HCT116 (cell line): ENCODE results near the gene NEUROD1. TPM values are rescaled to one million over a fixed set of nuclear protein-coding genes. Genes with fewer than 3 reads are reported as not detected.

ENCODE experiments used
- ATAC-seq: fragments of 200-7000 bp; cut with Tn5 transposase; 2 replicates; pipeline ENCODE4 v1.9.1; 2020; ENCODE audit warnings: mild to moderate bottlenecking, moderate library complexity
- BruUV-seq: library from RNA; stranded (reverse); fragments of 400-500 nt; replicated peaks from 2 replicates; lab custom pipeline; 2021; lab: Mats Ljungman, UMichigan
- CTCF ChIA-PET: fragments of 300-600 bp; sonication (Branson Sonifier 250); formaldehyde crosslinking; loops from one replicate; lab custom pipeline; 2021; ENCODE audit warnings: antibody characterized with exemption; lab: Charles Lee
- POLR2A ChIA-PET: fragments of 300-600, 350-600 bp; sonication (Branson Sonifier 250); formaldehyde crosslinking; loops from one replicate; lab custom pipeline; 2021; ENCODE audit warnings: antibody characterized with exemption; lab: Charles Lee
- RAD21 ChIA-PET, 2 experiments: fragments of 300-600 bp; sonication (Branson Sonifier 250); formaldehyde crosslinking; loops; one replicate each; lab custom pipeline; 2023; ENCODE audit warnings: low total read pairs in 2 of 2; ENCODE audit not compliant: uncharacterized antibody in 2 of 2, unreplicated experiment in 2 of 2, low non-redundant PET in 1 of 2; lab: Charles Lee
- DNase-seq: peaks from one replicate; pipeline ENCODE4 v3.0.0-alpha.2; 2010; ENCODE audit warnings: low read depth, low spot score
- H2AFZ ChIP-seq: fragments of 200-600 bp; shearing (Covaris generic), sonication (generic); 2 replicates; pipeline ENCODE4 v1.6.1; 2017; ENCODE audit warnings: low read depth, mixed run types, mixed read lengths, antibody characterized with exemption, low read length; ENCODE audit not compliant: poor library complexity, severe bottlenecking
- H3K27ac ChIP-seq: 2 replicates; pipeline ENCODE4 v1.5.1; 2012; ENCODE audit warnings: low read depth, low read length
- H3K27me3 ChIP-seq: fragments of 200-600 bp; sonication (generic); 2 replicates; pipeline ENCODE4 v1.6.1; 2016; ENCODE audit warnings: mixed run types, low read length, mixed read lengths; ENCODE audit not compliant: insufficient read depth
- H3K36me3 ChIP-seq, 2 experiments: fragments of 200-500 bp in 1 of 2; fragments of 200-600 bp in 1 of 2; sonication (Bioruptor generic) in 1 of 2; sonication (generic) in 1 of 2; 2 replicates each; pipeline versions ENCODE4 v1.5.1 to v1.6.1; 2014 to 2016; ENCODE audit warnings: low read length in 2 of 2, inconsistent platforms in 1 of 2, mixed read lengths in 1 of 2, mixed run types in 1 of 2; ENCODE audit not compliant: insufficient read depth in 2 of 2, control insufficient read depth in 1 of 2
- H3K4me1 ChIP-seq, 2 experiments: fragments of 200-600 bp in 1 of 2; sonication (generic) in 1 of 2; 2 replicates each; pipeline versions ENCODE4 v1.5.1 to v1.6.1; 2012 to 2017; ENCODE audit warnings: low read length in 2 of 2, inconsistent platforms in 1 of 2, mild to moderate bottlenecking in 1 of 2, mixed read lengths in 1 of 2, mixed run types in 1 of 2, moderate library complexity in 1 of 2; ENCODE audit not compliant: insufficient read depth in 2 of 2, control insufficient read depth in 1 of 2
- H3K4me2 ChIP-seq: fragments of 200-600 bp; sonication (generic); 2 replicates; pipeline ENCODE4 v1.6.1; 2017; ENCODE audit warnings: mixed run types, low read length, mixed read lengths
- H3K4me3 ChIP-seq, 2 experiments: fragments of 200-600 bp in 1 of 2; sonication (generic) in 1 of 2; replicated peaks in 1 of 2; 2 replicates each; pipeline ENCODE4 v1.5.1; 2011 to 2016; ENCODE audit warnings: low read length in 2 of 2, control low read depth in 1 of 2, low read depth in 1 of 2, mild to moderate bottlenecking in 1 of 2, mixed read lengths in 1 of 2, mixed run types in 1 of 2
- H3K79me2 ChIP-seq: fragments of 200-600 bp; sonication (generic); 2 replicates; pipeline ENCODE4 v1.6.1; 2017; ENCODE audit warnings: mild to moderate bottlenecking, mixed run types, low read length, moderate library complexity, mixed read lengths; ENCODE audit not compliant: insufficient read depth
- H3K9ac ChIP-seq: fragments of 200-600 bp; sonication (generic); 2 replicates; pipeline ENCODE4 v1.6.1; 2016; ENCODE audit warnings: low read length, mixed read lengths
- H3K9me2 ChIP-seq: fragments of 200-600 bp; sonication (generic), shearing (Covaris generic); 2 replicates; pipeline ENCODE4 v1.6.1; 2017; ENCODE audit warnings: mixed run types, mild to moderate bottlenecking, moderate library complexity; ENCODE audit not compliant: insufficient read depth
- H3K9me3 ChIP-seq, 2 experiments: fragments of 200-500 bp in 1 of 2; fragments of 200-600 bp in 1 of 2; sonication (Bioruptor generic) in 1 of 2; sonication (generic) in 1 of 2; 2 replicates each; pipeline ENCODE4 v1.6.1; 2014 to 2017; ENCODE audit warnings: low read length in 2 of 2, mixed read lengths in 2 of 2, inconsistent platforms in 1 of 2, low read depth in 1 of 2, mild to moderate bottlenecking in 1 of 2, mixed run types in 1 of 2, moderate library complexity in 1 of 2; ENCODE audit not compliant: control insufficient read depth in 1 of 2, insufficient read depth in 1 of 2
- H4K20me1 ChIP-seq: fragments of 200-600 bp; sonication (generic), shearing (Covaris generic); 2 replicates; pipeline ENCODE4 v1.6.1; 2017; ENCODE audit warnings: mixed run types, mild to moderate bottlenecking, moderate library complexity; ENCODE audit not compliant: insufficient read depth
- CEBPB ChIP-seq: IDR thresholded peaks from 2 replicates; pipeline ENCODE4 v1.6.1; 2012; ENCODE audit warnings: low read depth
- EGR1 ChIP-seq: IDR thresholded peaks from 2 replicates; pipeline ENCODE4 v1.6.1; 2012; ENCODE audit warnings: low read depth
- ELF1 ChIP-seq: IDR thresholded peaks from 2 replicates; pipeline ENCODE4 v1.6.1; 2012; ENCODE audit warnings: low read depth, borderline replicate concordance
- EZH2phosphoT487 ChIP-seq: fragments of 200-600 bp; IDR thresholded peaks from 2 replicates; pipeline ENCODE4 v1.6.1; 2018; ENCODE audit warnings: antibody characterized with exemption, borderline replicate concordance
- FOSL1 ChIP-seq: IDR thresholded peaks from 2 replicates; pipeline ENCODE4 v1.6.1; 2012; ENCODE audit warnings: low read depth
- POLR2A ChIP-seq: IDR thresholded peaks from 2 replicates; pipeline ENCODE4 v1.7.0; 2011; ENCODE audit warnings: borderline replicate concordance; ENCODE audit not compliant: insufficient read depth, insufficient read length; ENCODE audit errors: extremely low read depth
- POLR2AphosphoS5 ChIP-seq: IDR thresholded peaks from 2 replicates; pipeline ENCODE4 v1.6.1; 2011; ENCODE audit warnings: mild to moderate bottlenecking, low read depth, low read length, moderate library complexity
- RAD21 ChIP-seq: IDR thresholded peaks from 2 replicates; pipeline ENCODE4 v1.6.1; 2012; ENCODE audit warnings: low read depth, mild to moderate bottlenecking
- REST ChIP-seq: IDR thresholded peaks from 2 replicates; pipeline ENCODE4 v1.6.1; 2012; ENCODE audit warnings: low read depth
- SRF ChIP-seq: IDR thresholded peaks from 2 replicates; pipeline ENCODE4 v1.6.1; 2012; ENCODE audit warnings: low read depth
- TCF7L2 ChIP-seq: IDR thresholded peaks from 2 replicates; pipeline ENCODE4 v1.7.0; 2011; ENCODE audit warnings: borderline replicate concordance, inconsistent platforms; ENCODE audit not compliant: insufficient read depth, insufficient read length; ENCODE audit errors: extremely low read depth
- YY1 ChIP-seq: IDR thresholded peaks from 2 replicates; pipeline ENCODE4 v1.6.1; 2011; ENCODE audit warnings: low read length, low read depth, moderate library complexity, mild to moderate bottlenecking; ENCODE audit not compliant: insufficient replicate concordance; ENCODE audit errors: extremely low read depth
- ZBTB33 ChIP-seq: IDR thresholded peaks from 2 replicates; pipeline ENCODE4 v1.6.1; 2011; ENCODE audit warnings: mild to moderate bottlenecking, low read length, moderate library complexity; ENCODE audit not compliant: insufficient replicate concordance; ENCODE audit errors: extremely low read depth
- ZNF274 ChIP-seq: fragments of 200-500 bp; sonication (Bioruptor generic); IDR thresholded peaks from 2 replicates; pipeline ENCODE4 v1.6.1; 2014; ENCODE audit warnings: mild to moderate bottlenecking, low read depth, low read length, inconsistent platforms
- intact Hi-C: fragments of 100-400 bp; cut with micrococcal nuclease; formaldehyde crosslinking; loops from 2 replicates; pipeline ENCODE4 v1.10.0; 2022
- total RNA-seq: library from RNA; stranded (reverse); gene quantifications from one replicate; pipeline ENCODE4 v1.2.1, GENCODE V29; 2021; ENCODE audit not compliant: unreplicated experiment
- TF ChIP-seq, protein P1 (sequence below), 3 experiments: fragments of 200-600 bp in 1 of 3; sonication (generic) in 1 of 3; IDR thresholded peaks in 2 of 3; conservative IDR thresholded peaks in 1 of 3; 2 replicates each; pipeline ENCODE4 v1.5.1; 2012 to 2017; ENCODE audit warnings: low read depth in 2 of 3, low read length in 2 of 3, antibody characterized with exemption in 1 of 3, borderline replicate concordance in 1 of 3, control low read depth in 1 of 3, mild to moderate bottlenecking in 1 of 3, mixed read lengths in 1 of 3, mixed run types in 1 of 3, moderate library complexity in 1 of 3; ENCODE audit not compliant: insufficient read depth in 1 of 3
- TF ChIP-seq, protein P2 (sequence below): IDR thresholded peaks from 2 replicates; pipeline ENCODE4 v1.6.1; 2012

The NEUROD1 gene
- total RNA-seq, 1 experiment from 2014 or later = not detected

DNA sequence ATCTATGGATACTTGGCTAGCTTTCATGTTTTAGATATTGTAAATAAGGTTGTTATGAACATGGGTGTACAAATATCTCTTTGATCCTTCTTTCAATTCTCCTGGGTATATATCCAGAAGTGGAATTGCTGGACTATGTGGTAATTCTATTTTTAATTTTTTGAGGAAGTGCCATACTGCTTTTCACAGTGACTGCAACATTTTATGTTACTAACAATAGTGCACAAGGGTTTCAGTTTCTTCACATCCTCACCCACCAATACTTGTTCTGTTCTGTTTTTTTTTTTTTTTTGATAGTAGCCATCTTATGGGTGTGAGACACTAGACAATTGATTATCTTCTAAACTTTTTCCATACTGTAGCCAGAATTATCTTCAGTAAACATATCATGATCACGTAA lies 17.3 kb upstream of the NEUROD1 start:
- Histone ChIP-seq H3K79me2 (no peaks in the 10 kb centered on the region), H2AFZ (no peak overlapping the region), H3K27me3 (no peaks in the 10 kb centered on the region), H3K4me3 (no peak overlapping the region), H3K4me1 (no peaks in the 10 kb centered on the region), H4K20me1 (no peaks in the 10 kb centered on the region), H3K27ac (no peak overlapping the region), H3K9ac (no peak overlapping the region), H3K36me3 (no peaks in the 10 kb centered on the region), H3K9me3 (no peaks in the 10 kb centered on the region), H3K4me2 (no peak overlapping the region), H3K9me2 (no peaks in the 10 kb centered on the region)
- ChIA-PET CTCF (no interaction called here), RAD21 (no interaction called here), POLR2A (no interaction called here)
- TF ChIP-seq FOSL1 (no peak), ZNF274 (no peak), REST (no peak), RAD21 (no peak), ZBTB33 (no peak), EGR1 (no peak), POLR2AphosphoS5 (no peak), YY1 (no peak), SRF (no peak), TCF7L2 (no peak), POLR2A (no peak), EZH2phosphoT487 (no peak), ELF1 (no peak), CEBPB (no peak)
- TF ChIP-seq, protein P1, sequence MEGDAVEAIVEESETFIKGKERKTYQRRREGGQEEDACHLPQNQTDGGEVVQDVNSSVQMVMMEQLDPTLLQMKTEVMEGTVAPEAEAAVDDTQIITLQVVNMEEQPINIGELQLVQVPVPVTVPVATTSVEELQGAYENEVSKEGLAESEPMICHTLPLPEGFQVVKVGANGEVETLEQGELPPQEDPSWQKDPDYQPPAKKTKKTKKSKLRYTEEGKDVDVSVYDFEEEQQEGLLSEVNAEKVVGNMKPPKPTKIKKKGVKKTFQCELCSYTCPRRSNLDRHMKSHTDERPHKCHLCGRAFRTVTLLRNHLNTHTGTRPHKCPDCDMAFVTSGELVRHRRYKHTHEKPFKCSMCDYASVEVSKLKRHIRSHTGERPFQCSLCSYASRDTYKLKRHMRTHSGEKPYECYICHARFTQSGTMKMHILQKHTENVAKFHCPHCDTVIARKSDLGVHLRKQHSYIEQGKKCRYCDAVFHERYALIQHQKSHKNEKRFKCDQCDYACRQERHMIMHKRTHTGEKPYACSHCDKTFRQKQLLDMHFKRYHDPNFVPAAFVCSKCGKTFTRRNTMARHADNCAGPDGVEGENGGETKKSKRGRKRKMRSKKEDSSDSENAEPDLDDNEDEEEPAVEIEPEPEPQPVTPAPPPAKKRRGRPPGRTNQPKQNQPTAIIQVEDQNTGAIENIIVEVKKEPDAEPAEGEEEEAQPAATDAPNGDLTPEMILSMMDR (IDR thresholded peaks at IDR 0.05 in 2 of 3, conservative IDR thresholded peaks at IDR 0.05 in 1 of 3; ENCODE audit: borderline replicate concordance in 1 of 3, insufficient read depth in 1 of 3, low read depth in 2 of 3, low read length in 2 of 3) = no peak
- TF ChIP-seq, protein P2, sequence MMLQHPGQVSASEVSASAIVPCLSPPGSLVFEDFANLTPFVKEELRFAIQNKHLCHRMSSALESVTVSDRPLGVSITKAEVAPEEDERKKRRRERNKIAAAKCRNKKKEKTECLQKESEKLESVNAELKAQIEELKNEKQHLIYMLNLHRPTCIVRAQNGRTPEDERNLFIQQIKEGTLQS = no peak
- no peak for ATAC-seq
- intact Hi-C loops = no loop called here
- BruUV-seq = no TSS peak
- DNase-seq = no peak
